NCI-H510A (cell line): Measurements from ENCODE around the gene ARHGEF2.
A peak's percentile ranks its signal among the peaks of the same experiment; 100 is the strongest.

ENCODE experiments used
- DNase-seq: peaks from one replicate; lab custom pipeline; 2025; lab: John Stamatoyannopoulos, UW

Gene ARHGEF2

GRCh38 chr1:155971910-155972809 lies 6.2 kb downstream of the ARHGEF2 start:
- no peak for DNase-seq

GRCh38 chr1:155970531-155971167 lies 7.7 kb downstream of the ARHGEF2 start:
- DNase-seq = no peak

- no peak for DNase-seq
Observed at GRCh38 chr1:155969377-155969791, 9.0 kb downstream of the ARHGEF2 start.

GRCh38 chr1:155968670-155969069 lies 9.7 kb downstream of the ARHGEF2 start:
- no peak for DNase-seq

- DNase-seq = no peak
Observed at GRCh38 chr1:155968051-155968400, 10.3 kb downstream of the ARHGEF2 start.

GRCh38 chr1:155967341-155968050 lies 10.9 kb downstream of the ARHGEF2 start:
- no peak for DNase-seq

- no peak for DNase-seq
Observed at GRCh38 chr1:155966750-155967149, 11.6 kb downstream of the ARHGEF2 start.

GRCh38 chr1:155966135-155966534 lies 12.2 kb downstream of the ARHGEF2 start:
- no peak for DNase-seq

GRCh38 chr1:155964193-155964592 lies 14.2 kb downstream of the ARHGEF2 start:
- no peak for DNase-seq

- DNase-seq = no peak
Observed at GRCh38 chr1:155962599-155963211, 15.6 kb downstream of the ARHGEF2 start.

- DNase-seq = no peak
Observed at GRCh38 chr1:155961937-155962336, 16.4 kb downstream of the ARHGEF2 start.

GRCh38 chr1:155960081-155960745 lies 18.1 kb downstream of the ARHGEF2 start:
- DNase-seq = no peak

GRCh38 chr1:155957411-155957915 lies 20.9 kb downstream of the ARHGEF2 start:
- DNase-seq = no peak

GRCh38 chr1:155954645-155955044 lies 23.7 kb downstream of the ARHGEF2 start:
- no peak for DNase-seq

- no peak for DNase-seq
Observed at GRCh38 chr1:155952505-155952890, 25.8 kb downstream of the ARHGEF2 start.

GRCh38 chr1:155951753-155952504 lies 26.4 kb downstream of the ARHGEF2 start:
- DNase-seq = no peak

- no peak for DNase-seq
Observed at GRCh38 chr1:155950829-155951228, 27.5 kb downstream of the ARHGEF2 start.

- no peak for DNase-seq
Observed at GRCh38 chr1:155947741-155948140, 30.6 kb downstream of the ARHGEF2 start.

GRCh38 chr1:155947292-155947691 lies 31.1 kb downstream of the ARHGEF2 start:
- DNase-seq = no peak

- DNase-seq = no peak
Observed at GRCh38 chr1:155946633-155947219, 31.6 kb downstream of the ARHGEF2 start.

- DNase-seq = peak; percentile 49
Observed at GRCh38 chr1:155944444-155944799, 33.9 kb downstream of the ARHGEF2 start.
